Embryonic facial prominence (tissue), 1 donor: ENCODE data around the gene SLAMF6.
"Not testable (repeated sequence)": the region's sequence is repeated elsewhere in the genome, so short reads cannot be mapped to it uniquely, and the experiment has no call there.

ENCODE experiments used
- DNase-seq: peaks from one replicate; pipeline ENCODE4 v3.0.0-alpha.2; 2016; ENCODE audit errors: extremely low spot score

The SLAMF6 gene

DNA sequence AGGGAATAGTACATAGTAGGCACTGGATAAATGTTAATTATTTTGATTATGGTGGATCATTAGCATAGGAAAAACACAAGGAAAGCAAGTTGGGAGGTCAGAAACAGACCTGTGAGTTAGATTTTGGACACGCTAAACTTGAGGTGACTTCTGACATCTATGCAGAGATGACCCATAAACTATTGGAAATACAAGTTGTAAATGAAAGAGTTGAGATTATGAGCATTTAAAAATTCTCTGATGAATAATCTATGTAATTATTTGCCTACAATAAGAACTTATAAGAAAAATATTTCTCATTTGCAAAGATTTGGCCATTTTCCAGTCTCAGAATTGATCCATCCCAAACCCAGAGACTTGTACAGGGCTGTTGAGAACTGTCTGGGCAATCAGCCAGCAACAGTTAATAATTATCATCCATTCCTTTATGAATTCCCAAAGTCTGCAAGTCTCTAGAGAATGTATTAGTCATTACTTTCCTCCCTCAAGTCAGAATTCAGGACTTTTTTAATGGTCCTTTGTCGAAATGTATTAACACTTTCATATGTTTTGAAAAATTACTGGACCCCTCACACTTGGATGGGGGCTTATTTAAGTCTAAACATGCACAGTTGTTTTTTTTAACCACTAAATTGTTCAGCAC lies 19.4 kb upstream of the SLAMF6 start:
- DNase-seq = no peak

DNA sequence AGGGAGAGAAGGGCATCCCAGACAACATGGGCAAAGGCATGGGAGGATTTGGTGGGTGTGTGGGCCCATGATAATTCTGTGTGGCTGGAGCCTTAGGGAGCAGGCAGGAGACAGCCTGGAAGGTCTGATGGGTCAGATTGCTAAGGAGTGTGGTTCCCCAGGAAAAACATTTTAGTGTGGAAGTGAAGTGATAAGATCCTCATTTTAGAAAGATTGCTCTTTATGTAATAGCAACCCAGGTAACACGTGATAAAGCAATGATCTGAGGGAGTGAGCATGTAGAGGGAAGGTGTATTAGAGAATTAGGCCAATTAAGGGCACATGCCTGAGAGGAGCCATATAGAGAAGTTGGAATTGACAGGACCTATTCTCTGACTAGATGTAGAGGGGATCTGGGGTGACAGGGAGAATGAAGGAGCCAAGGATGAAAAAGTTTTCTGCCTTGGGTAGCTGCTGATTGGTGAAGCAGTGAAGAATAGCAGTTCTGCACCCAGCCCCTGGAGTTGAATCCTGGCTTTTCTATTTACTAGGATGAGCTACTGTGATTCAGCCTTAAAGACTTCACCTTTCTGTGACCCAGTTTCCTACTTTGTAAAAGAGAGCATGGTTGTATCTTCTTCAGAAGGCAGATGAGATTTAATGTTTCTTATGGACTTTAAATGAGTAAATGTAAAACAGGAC lies 18.7 kb upstream of the SLAMF6 start:
- no peak for DNase-seq

DNA sequence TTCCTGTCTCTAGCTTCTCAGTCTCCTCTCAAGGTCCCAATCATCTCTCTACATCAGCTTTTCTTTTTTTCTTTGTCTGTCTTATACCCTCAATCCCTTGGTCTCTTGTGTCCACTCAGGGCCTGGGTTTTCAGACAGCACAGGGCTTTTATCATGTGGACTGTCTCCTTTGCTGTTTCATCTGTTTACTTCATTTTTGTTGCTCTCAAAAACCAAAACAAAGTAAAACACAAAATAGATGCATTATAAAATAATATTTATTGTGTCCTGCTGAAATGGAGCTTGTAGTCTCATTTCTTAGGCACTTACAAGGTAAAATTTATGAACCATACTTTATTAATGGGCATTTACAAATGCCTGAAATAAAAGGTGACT lies 17.8 kb upstream of the SLAMF6 start:
- no peak for DNase-seq

GRCh38 chr1:160539990-160540858 lies 17.2 kb upstream of the SLAMF6 start:
- DNase-seq = no peak

DNA sequence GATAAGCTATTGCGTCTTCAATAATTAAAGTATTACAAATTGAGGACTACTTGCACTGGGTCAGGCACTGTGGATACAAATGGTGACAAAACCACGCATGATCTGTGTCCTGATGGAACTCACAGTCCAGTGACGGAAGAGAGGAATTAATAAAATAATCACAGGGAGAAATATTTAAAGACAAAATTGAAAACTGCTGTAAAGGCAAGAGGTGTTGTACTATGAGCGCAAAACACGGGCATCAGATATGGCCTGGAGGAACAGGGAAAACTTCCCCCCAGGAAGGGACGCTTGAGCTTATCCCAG lies 16.6 kb upstream of the SLAMF6 start:
- DNase-seq = no peak

GRCh38 chr1:160538985-160539651 lies 16.1 kb upstream of the SLAMF6 start:
- no peak for DNase-seq

GRCh38 chr1:160537714-160538665 lies 14.9 kb upstream of the SLAMF6 start:
- no peak for DNase-seq

DNA sequence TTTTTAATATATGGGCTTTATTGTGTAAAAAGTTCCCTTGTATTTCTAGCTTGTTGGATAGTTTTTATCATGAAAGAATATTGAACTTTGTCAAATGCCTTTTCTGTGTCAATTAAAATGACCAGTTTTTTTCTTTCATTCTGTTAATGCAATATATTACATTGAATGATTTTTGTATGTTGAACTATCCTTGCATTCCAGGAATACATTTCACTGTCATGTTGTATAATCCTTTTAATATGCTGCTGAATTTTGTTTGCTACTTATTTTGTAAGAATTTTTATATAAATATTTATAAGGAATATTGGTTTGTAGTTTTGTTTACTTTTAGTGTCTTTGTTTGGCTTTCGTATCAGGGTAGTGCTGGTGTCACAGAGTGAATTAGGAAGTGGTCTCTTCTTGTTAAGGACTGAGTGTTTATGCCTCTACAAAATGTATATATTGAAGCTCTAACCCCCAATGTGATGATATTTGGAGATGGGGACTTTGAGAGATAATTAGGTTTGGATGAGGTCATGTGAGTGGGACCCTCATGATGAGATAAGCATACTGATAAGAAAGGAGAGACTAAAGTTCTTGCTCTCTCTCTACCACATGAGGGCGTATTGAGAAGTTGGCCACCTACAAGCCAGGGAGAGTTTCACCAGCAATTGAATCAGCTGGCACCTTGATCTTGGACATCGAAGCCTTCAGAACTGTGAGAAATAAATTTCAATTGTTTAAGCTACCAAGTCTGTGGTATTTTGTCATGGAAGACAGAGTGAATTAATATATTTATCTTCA lies 12.0 kb upstream of the SLAMF6 start:
- no peak for DNase-seq

GRCh38 chr1:160532557-160532813 lies 9.4 kb upstream of the SLAMF6 start:
- DNase-seq = not testable (repeated sequence)

DNA sequence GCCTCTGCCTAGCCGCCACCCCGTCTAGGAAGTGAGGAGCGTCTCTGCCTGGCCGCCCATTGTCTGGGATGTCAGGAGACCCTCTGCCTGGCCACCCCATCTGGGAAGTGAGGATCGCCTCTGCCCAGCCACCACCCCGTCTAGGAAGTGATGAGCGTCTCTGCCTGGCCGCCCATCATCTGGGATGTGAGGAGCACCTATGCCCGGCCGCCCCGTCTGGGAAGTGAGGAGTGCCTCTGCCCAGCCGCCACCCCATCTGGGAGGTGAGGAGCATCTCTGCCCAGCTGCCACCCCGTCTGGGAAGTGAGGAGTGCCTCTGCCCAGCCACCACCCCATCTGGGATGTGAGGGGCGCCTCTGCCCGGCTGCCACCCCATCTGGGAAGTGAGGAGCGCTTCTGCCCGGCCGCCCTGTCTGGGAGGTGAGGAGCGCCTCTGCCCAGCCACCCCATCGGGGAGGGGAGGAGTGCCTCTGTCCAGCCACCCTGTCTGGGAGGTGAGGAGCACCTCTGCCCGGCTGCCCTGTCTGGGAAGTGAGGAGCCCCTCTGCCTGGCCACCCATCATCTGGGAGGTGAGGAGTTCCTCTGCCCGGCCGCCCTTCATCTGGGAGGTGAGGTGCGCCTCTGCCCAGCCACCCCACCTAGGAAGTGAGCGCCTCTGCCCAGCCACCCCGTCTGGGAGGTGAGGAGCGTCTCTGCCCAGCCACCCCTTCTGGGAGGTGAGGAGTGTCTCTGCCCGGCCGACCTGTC lies 8.9 kb upstream of the SLAMF6 start:
- DNase-seq = not testable (repeated sequence)

GRCh38 chr1:160529401-160529952 lies 6.4 kb upstream of the SLAMF6 start:
- DNase-seq = not testable (repeated sequence)

DNA sequence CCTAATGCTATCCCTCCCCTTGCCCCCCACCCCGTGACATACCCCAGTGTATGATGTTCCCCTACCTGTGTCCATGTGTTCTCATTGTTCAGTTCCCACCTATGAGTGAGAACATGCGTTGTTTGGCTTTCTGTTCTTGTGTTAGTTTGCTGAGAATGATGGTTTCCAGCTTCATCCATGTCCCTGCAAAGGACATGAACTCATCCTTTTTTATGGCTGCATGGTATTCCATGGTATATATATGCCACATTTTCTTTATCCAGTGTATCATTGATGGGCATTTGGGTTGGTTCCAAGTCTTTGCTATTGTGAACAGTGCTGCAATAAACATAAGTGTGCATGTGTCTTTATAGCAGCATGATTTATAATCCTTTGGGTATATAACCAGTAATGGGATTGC lies 734 bp upstream of the SLAMF6 start:
- DNase-seq = not testable (repeated sequence)

DNA sequence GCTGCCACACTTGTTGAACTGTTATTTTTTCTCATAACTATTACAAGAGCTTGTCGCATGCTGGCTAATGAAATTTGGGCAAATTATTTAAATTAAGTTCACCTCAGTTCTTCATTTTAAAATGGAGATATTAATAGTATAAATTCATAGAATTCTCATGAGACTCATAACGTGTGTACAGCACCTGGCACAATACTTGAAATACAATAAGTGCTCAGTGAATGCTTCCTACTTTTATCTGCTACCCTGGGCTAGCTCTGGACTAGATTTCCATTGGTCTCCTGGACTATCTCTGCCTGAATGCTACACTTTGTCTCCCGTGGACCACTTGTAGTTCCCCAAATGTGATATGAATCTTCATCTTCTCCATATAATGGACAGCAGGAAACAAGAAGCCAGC lies 919 bp downstream of the SLAMF6 start:
- no peak for DNase-seq

DNA sequence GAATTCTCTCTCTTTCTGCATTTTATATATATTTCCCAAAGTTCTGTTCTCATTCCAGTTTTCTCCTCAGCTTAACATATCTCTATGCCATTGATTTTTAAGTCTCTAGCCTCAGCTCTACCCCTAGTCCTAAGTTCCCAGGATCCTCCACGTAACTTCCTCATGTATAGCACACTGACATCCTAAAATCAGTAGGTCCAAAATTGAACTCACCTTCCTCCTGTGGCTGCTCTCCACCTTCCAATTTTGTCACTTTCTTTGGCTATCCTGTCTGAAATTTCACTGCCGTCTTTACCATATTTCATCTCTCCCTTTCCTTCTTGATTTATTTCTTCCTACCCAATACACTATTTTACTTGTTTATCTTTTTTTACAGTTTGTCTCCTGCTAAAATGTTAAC lies 1.5 kb downstream of the SLAMF6 start:
- DNase-seq = no peak

DNA sequence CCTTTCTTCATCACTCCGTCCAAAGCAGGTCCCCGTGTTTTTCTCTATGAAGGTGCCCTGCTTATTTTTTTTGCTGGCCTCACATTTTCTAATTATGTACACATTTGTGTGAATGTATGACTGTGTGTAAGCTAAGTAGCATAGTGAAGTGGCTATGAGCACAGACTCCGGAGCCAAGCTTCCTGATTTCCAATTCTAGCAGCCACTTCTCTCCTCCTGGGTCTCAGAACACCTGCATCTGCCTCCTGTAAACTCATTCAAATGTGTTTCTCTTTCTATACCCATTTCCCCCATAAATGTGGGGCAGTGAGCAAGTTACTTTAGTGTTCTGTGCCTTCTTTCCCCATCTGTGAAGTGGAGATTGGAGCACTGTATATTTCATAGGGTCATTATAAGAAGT lies 2.1 kb downstream of the SLAMF6 start:
- DNase-seq = no peak

GRCh38 chr1:160520582-160520981 lies 2.5 kb downstream of the SLAMF6 start:
- no peak for DNase-seq

DNA sequence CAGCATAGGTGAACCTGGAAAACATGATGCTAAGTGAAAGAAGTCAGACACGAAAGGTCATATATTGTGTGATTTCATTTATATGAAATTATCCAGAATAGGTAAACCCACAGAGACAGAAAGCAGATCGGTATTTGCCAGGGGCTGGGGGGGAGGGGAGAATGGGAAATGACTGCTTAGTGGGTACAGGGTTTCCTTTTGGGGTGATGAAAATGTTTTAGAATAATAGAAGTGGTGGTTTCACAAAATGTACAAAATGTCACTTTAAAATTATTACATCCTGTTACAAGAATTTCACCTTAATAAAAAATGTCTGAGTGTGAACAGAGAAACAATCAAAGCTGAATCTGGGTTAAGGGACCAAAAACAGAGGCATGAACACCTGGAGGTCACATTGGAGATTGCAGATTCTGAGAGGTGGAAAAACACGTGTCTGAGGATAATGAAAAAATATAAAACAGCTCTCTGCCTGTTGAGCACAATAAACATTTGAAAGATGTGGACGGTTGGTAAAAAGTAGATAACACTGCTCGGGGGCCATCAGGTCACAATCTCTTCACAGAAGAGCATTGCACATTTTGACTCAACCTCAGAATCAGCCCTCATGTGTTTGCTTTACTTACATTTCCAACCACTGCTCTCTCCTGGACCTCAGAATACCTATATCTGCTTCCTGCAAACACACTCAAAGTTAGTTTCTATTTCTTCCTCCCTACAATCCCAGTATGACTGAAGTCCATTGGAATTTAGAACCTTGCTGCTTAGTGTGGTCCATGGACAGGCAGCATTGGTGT lies 3.2 kb downstream of the SLAMF6 start:
- DNase-seq = no peak

GRCh38 chr1:160517519-160517918 lies 5.5 kb downstream of the SLAMF6 start:
- not testable (repeated sequence) for DNase-seq

DNA sequence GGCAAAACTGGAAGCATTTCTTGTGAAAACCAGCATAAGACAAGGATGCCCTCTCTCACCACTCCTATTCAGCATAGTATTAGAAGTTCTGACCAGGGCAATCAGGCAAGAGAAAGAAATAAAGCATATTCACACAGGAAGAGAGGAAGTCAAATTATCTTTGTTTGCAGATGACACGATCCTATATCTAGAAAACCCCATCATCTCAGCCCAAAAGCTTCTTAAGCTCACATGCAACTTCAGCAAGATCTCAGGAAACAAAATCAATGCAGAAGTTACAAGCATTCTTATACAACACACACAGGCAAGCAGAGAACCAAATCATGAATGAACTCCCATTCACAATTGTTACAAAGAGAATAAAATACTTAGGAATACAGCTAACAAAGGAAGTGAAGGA lies 7.1 kb downstream of the SLAMF6 start:
- DNase-seq = not testable (repeated sequence)
